ENCODE data around the gene TM9SF1. TPM values are rescaled to one million over a fixed set of nuclear protein-coding genes. Genes with fewer than 3 reads are reported as not detected.

The TM9SF1 gene
- total RNA-seq, 1 experiment from 2014 or later, result 55.5 TPM

- intact Hi-C loops (cut with micrococcal nuclease; ENCODE audit: unreplicated experiment), result no loop called here
- no TSS peak for BruUV-seq (replicated peaks)
These were observed 20.5 kb upstream of the TM9SF1 start, which contains the start of gene MDP1 for GRCh38 chr14:24215495-24216344. Gene MDP1 (minus strand): TSS chr14:24216066. CDS start chr14:24215955, 111 bp downstream.

GRCh38 chr14:24213866-24214662 is 18.8 kb upstream of the TM9SF1 start:
- DNase-seq (ENCODE audit: low spot score), result no peak
- ChIA-PET CTCF (no interaction called here), POLR2A (ENCODE audit: low non-redundant PET) (no interaction called here)
- Histone ChIP-seq H3K4me3 (ENCODE audit: low read depth, low read length, poor library complexity, severe bottlenecking) (peak overlapping the region; percentile 58), H3K9me3 (ENCODE audit: low read depth, low read length, poor library complexity, severe bottlenecking) (no peaks in the 10 kb centered on the region), H3K27ac (ENCODE audit: low read depth, low read length, poor library complexity, severe bottlenecking) (peak overlapping the region; percentile 90), H3K36me3 (ENCODE audit: insufficient read depth, low read length, poor library complexity, severe bottlenecking) (peaks cover 27% of the 10 kb centered on the region), H3K4me1 (ENCODE audit: insufficient read depth, low read length, poor library complexity, severe bottlenecking) (peaks cover 9% of the 10 kb centered on the region), H3K27me3 (replicated peaks; ENCODE audit: insufficient read depth, low read depth, low read length, poor library complexity) (no peaks in the 10 kb centered on the region)
- TF ChIP-seq EZH2 (IDR thresholded peaks at IDR 0.05; ENCODE audit: borderline replicate concordance, low read depth, low read length, poor library complexity, severe bottlenecking) (no peak), CTCF (conservative IDR thresholded peaks at IDR 0.05; ENCODE audit: low read depth, low read length) (no peak)
- intact Hi-C loops (cut with micrococcal nuclease; ENCODE audit: unreplicated experiment), result loop anchor here (1.0 kb wide), 1 partner anchor 18 kb away; the partner anchor contains the start of genes GMPR2 and NEDD8
- TSS peak; percentile 87 for BruUV-seq (replicated peaks)

More at GRCh38 chr14:24215495-24216344, 20.5 kb upstream of the TM9SF1 start, which contains the start of gene MDP1:
- Histone ChIP-seq H3K36me3 (ENCODE audit: insufficient read depth, low read length, poor library complexity, severe bottlenecking) (peaks cover 12% of the 10 kb centered on the region), H3K27ac (ENCODE audit: low read depth, low read length, poor library complexity, severe bottlenecking) (peak within 1 kb of the TSS; percentile 86), H3K27me3 (replicated peaks; ENCODE audit: insufficient read depth, low read depth, low read length, poor library complexity) (no peaks in the 10 kb centered on the region), H3K4me1 (ENCODE audit: insufficient read depth, low read length, poor library complexity, severe bottlenecking) (peaks cover 9% of the 10 kb centered on the region), H3K9me3 (ENCODE audit: low read depth, low read length, poor library complexity, severe bottlenecking) (no peaks in the 10 kb centered on the region), H3K4me3 (ENCODE audit: low read depth, low read length, poor library complexity, severe bottlenecking) (peak within 1 kb of the TSS; percentile 93)
- TF ChIP-seq CTCF (conservative IDR thresholded peaks at IDR 0.05; ENCODE audit: low read depth, low read length) (peak; percentile 77), EZH2 (IDR thresholded peaks at IDR 0.05; ENCODE audit: borderline replicate concordance, low read depth, low read length, poor library complexity, severe bottlenecking) (no peak)
- ChIA-PET CTCF (interaction anchor here (1.0 to 1.2 kb wide), 2 partner anchors 82 to 92 kb away, joined by 4 to 6 read pairs; partner anchors contain the start of gene CIDEB), POLR2A (ENCODE audit: low non-redundant PET) (interaction anchor here (0.5 kb wide), 1 partner anchor 185 kb away, joined by 3 read pairs; no protein-coding TSS in a partner anchor)
- peak; percentile 93 for DNase-seq (ENCODE audit: low spot score)
